Measurements from ENCODE around the gene FUT2.
"Not testable (repeated sequence)": the region's sequence is repeated elsewhere in the genome, so short reads cannot be mapped to it uniquely, and the experiment has no call there.

Gene FUT2

DNA sequence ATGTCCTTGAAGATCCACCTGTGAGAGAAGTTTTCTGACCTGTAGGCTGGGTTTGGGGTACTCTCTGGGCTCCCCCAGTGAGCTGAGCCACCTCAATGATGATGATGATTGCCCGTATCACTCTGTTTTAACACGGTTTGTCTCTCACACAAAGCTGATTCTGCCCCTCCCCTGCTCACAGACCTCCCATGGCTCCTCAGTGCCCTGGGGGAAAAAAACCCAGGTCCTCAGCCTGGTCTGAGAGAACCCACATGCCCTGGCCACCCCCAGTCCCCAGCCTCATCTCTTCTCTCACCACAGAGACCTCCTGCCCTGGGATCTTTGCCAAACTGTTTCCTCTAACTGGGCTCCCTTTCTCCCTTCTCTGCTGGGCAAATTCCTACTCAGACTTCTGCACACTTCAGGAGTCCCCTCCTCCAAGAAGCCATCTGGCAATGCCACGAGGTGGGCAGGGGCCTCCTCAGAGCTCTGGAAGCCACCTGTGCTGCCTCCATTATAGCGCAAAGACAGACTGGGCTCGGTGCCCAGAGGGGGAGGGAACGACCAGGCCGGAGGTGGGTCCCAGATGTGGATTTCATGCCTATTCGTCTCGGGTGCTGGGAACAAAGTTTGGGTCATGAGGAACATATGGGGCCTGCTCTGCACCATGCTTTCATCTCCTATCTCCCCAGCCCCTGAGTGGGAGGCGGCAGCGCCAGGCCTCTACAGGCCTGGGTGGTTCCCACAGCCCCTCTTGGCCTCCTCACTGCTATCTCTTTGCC is 41.3 kb upstream of the FUT2 start:
- DNase-seq (ENCODE audit: low read depth) = no peak
- no peak overlapping the region for H3K4me3 ChIP-seq (ENCODE audit: low read depth, low read length)
- TF ChIP-seq, protein P1, sequence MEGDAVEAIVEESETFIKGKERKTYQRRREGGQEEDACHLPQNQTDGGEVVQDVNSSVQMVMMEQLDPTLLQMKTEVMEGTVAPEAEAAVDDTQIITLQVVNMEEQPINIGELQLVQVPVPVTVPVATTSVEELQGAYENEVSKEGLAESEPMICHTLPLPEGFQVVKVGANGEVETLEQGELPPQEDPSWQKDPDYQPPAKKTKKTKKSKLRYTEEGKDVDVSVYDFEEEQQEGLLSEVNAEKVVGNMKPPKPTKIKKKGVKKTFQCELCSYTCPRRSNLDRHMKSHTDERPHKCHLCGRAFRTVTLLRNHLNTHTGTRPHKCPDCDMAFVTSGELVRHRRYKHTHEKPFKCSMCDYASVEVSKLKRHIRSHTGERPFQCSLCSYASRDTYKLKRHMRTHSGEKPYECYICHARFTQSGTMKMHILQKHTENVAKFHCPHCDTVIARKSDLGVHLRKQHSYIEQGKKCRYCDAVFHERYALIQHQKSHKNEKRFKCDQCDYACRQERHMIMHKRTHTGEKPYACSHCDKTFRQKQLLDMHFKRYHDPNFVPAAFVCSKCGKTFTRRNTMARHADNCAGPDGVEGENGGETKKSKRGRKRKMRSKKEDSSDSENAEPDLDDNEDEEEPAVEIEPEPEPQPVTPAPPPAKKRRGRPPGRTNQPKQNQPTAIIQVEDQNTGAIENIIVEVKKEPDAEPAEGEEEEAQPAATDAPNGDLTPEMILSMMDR (IDR thresholded peaks at IDR 0.05; ENCODE audit: low read depth, low read length, missing control alignments) = no peak

DNA sequence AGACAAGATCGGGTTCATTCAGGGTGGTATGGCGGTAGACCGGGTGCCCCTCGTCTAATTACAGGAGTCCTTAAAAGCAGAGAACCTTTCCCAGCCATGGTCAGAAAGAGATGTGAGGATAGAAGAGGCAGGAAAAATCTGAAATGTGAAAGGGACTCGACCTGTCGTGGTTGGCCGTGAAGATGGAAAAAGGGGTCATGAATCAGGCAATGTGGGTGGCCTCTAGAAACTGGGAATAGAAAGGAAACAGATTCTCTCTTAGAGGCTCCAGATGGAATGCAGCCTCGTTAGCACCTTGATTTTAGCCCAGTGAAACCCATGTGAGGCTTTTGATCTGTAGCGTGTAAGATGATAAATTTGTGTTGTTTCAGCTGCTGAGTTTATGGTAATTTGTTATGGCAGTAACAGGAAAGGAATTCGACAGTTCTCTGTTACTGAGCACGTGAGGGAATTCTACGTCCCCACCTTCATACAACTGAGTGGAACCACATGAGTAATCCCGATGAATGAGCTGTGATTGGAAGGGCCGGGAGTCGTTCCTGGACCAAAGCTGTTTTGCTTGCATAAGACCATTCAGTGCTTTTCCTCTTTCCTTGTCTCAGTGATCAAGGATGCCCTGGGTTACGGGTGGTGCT is 38.8 kb upstream of the FUT2 start:
- no peak for DNase-seq (ENCODE audit: low read depth)
- TF ChIP-seq, protein P1 (IDR thresholded peaks at IDR 0.05; ENCODE audit: low read depth, low read length, missing control alignments) = no peak
- no peak overlapping the region for H3K4me3 ChIP-seq (ENCODE audit: low read depth, low read length)

DNA sequence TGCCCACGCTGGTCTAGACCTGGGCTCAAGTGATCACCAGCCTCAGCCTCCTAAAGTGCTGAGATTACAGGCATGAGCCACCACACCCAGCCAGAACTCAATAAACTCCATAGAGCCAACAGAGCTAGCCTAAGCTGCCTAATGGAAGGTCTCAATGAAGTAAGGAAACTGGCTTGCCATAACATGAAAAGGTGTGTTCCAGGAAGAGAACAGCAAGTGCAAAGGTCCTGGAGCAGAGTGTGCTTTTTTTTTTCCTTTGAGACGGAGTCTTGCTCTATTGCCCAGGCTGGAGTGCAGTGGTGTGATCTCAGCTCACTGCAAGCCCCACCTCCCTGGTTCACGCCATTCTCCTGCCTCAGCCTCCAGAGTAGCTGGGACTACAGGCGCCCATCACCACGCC is 37.9 kb upstream of the FUT2 start:
- DNase-seq (ENCODE audit: low read depth) = not testable (repeated sequence)

DNA sequence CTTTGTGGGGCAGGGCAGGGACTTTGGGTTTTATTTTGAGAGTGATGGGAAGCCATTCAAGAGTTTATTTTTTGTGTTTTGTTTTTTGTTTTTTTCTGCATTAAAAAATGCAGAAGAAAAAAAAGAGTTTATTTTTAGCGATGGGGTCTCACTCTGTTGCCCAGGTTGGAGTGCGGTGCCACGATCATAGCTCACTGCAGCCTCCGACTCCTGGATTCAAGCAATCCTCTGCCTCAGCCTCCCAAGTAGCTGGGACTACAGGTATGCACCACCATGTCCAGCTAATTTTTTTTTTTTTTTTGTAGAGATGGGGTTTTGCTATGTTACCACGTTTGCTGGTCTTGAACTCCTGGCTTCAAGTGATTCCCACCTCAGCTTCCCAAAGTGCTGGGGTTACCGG is 37.3 kb upstream of the FUT2 start:
- H3K4me3 ChIP-seq (ENCODE audit: low read depth, low read length) = no peak overlapping the region
- TF ChIP-seq, protein P1 (IDR thresholded peaks at IDR 0.05; ENCODE audit: low read depth, low read length, missing control alignments) = no peak
- no peak for DNase-seq (ENCODE audit: low read depth)

More for the DNA sequence above, 37.9 kb upstream of the FUT2 start:
- H3K4me3 ChIP-seq (ENCODE audit: low read depth, low read length) = not testable (repeated sequence)

DNA sequence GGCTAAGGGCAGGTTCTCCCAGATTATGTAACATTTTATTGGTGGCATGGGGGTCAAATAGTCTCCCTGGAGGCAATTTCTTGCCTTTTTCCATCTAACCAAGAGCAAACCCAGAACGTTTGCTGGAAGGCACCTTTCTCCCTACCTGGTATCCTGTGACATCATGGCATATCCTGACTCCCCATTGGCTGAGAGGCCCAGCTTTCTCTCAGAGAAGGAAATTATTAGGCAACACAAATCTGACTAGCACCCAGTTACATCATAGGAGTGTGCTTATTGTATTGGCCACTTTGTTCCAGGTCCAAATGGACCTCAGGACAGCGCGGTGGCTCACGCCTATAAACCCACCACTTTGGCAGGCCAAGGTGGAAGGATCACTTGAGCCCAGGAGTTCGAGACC is 36.0 kb upstream of the FUT2 start:
- no peak for DNase-seq (ENCODE audit: low read depth)
- no peak overlapping the region for H3K4me3 ChIP-seq (ENCODE audit: low read depth, low read length)
- TF ChIP-seq, protein P1 (IDR thresholded peaks at IDR 0.05; ENCODE audit: low read depth, low read length, missing control alignments) = no peak

DNA sequence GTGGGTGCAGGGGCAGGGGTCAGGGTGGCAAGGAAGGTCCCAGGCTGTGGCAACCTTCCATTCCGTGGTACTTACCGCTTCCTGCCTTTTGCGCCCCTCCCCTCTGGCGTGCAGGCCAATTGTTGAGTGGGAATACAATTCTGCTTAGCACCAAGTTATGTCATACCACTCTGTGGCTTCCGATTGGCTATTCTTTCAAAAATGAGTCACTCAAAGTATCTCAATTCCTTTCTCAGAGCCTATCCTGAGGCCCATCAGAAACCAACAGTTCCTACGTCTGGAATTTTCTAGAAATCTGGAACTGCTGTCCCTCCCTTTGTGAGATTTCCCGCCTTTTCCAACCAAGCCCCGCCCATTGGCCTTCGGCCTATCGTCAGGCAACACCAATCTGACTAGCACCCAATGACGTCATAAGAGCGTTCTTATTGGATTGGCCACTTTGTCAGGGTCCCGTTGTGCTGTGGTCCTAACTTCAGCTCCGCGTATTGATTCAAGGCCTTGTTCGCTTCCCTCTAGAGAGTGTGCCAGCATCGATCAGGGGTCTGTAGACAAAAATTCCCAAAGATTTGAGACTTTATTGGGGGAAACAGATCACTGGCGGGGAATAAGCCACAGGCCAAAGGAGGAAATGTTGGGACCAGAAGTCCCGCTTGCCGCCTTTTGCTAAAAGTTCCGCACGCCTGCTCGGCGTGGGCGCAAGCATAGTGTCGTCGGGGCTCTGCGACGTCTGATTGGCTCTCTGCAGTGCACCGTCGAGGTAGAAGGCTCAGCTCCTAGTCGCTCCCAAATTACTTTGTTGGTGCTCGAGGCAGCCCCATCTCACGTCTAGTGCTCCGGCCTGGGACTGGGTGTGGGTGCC is 34.7 kb upstream of the FUT2 start:
- TF ChIP-seq, protein P1 (IDR thresholded peaks at IDR 0.05; ENCODE audit: low read depth, low read length, missing control alignments) = no peak
- DNase-seq (ENCODE audit: low read depth) = peak; percentile 91
- no peak overlapping the region for H3K4me3 ChIP-seq (ENCODE audit: low read depth, low read length)

DNA sequence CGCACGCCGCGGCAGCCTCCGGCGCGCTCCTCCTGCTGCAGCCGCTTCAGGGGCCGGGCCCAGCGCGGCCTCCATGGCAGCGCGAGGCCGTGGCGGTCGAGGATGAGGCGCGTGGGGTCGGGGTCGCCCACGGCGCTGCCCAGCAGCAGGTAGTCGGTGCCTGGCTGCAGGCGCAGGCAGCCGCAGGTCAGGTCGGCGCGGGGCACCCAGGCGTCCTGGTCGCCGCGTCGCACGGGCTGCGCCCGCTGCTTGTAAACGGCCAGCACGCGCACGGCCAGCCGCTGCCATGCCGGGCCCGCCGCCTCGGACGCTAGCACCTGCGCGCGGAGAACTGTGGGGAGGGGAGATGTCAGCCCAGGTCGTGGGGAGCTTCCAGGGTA is 34.1 kb upstream of the FUT2 start:
- DNase-seq (ENCODE audit: low read depth) = no peak
- TF ChIP-seq, protein P1 (IDR thresholded peaks at IDR 0.05; ENCODE audit: low read depth, low read length, missing control alignments) = no peak
- H3K4me3 ChIP-seq (ENCODE audit: low read depth, low read length) = no peak overlapping the region

Measured in GM12864 (cell line).